ENCODE results near the gene ITGB8.

Gene ITGB8

GRCh38 chr7:20449176-20449575, 118.5 kb downstream of the ITGB8 start:
- in situ Hi-C loops (cut with MboI; ENCODE audit: low sequenced_read_pairs), result no loop called here

DNA sequence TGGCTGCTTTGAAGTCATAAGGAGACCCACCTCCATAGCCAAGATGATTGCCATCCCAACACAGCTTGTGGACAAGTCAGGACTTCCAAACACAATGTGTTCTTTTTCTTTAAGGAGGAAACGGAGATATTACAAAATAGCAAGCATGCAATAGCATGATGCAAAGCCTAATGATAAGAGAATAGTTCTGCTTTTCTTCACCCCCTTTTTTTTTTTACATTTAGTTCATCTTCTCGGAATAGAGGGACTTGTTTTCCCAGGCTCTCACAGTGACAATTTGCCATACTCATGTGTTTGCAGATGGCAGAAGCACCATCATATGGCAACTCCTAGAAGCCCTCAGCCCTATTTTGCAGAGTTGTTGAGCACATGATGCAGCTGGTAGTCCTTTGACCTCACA, 119.8 kb downstream of the ITGB8 start:
- in situ Hi-C loops (cut with MboI; ENCODE audit: low sequenced_read_pairs), result no loop called here

DNA sequence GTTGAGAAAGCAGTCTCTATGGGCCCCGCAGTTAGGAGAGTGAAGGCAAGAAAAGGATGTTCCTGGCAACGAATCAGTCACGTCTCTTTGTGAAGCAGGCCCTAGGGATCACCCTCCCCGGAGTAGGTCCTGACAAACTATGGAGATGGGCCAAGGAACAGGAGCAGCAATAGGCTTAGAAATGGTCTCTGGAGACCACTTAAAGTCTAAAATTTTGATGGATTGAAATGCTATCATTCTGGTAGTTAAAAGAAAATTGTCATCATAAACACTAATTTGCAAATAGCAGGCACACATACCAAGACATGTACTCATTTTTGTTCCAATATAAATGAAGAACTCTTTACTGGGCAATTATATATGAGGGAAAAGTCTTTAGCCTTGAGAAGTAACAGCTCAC, 123.5 kb downstream of the ITGB8 start:
- in situ Hi-C loops (cut with MboI; ENCODE audit: low sequenced_read_pairs), result no loop called here

DNA sequence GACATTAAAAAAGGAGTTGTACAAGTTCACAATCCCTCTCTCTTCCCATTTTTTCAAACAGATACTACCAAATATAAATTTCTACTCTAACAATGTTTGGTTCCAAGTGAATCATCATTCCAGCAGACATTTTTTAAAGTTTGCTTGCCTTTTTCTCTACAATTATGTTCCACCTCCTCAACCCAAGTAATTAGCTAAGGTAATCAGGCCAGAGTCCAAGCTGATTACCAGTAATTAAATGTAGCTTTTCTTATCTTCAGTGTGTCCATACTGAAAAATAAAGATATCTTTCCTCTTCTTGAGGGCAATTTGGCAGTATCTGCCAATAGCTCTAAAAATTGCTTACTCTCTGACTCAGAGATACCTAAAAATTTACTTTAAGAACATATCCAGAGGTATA, 126.0 kb downstream of the ITGB8 start:
- in situ Hi-C loops (cut with MboI; ENCODE audit: low sequenced_read_pairs), result no loop called here

DNA sequence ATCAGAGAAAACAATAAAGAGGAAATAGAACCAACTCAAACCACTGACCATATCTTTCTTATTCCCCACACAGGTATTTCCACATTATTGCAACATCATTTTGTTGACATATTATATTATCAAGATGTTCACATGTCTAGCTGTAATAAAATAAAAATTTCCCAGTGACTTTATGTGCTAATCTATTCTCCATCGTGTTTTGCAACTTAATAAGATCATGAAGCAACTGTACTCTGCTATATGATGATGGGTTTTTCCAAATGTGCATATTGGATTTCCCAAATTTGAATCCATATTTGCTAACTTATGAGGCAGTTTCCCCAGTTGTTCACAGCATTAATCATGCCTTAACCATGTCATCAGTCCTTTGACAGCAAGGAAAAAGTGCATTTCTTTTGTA, 127.8 kb downstream of the ITGB8 start:
- in situ Hi-C loops (cut with MboI; ENCODE audit: low sequenced_read_pairs), result no loop called here

DNA sequence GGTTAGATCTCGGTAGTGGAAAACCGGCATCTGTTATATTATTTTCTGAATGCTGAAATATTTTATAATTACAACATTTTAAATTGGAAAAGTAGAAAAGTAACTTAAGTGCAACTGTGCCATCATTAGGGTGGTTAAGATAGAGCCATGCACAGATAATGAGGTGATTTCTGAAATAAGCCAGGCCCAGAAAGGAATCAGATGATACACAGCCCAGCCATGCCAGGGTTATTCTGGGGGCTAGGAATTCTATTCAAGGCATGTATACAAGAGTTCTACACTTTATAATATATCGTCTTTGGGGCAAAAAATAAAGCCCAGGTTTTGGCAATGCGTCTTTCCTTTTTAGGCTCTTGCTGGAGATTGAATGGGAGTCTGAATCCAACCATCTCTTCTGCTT, 128.7 kb downstream of the ITGB8 start:
- in situ Hi-C loops (cut with MboI; ENCODE audit: low sequenced_read_pairs), result no loop called here

GRCh38 chr7:20464891-20465290, 134.2 kb downstream of the ITGB8 start:
- in situ Hi-C loops (cut with MboI; ENCODE audit: low sequenced_read_pairs), result no loop called here
